K562 (cell line): ENCODE results near the gene TMEM181. TPM values are rescaled to one million over a fixed set of nuclear protein-coding genes. Genes with fewer than 3 reads are reported as not detected.

Experiments used
- CXXC5 ChIP-seq: fragments of 250-450 bp; sonication (Bioruptor Pico); IDR thresholded peaks from 2 replicates; pipeline ENCODE4 v1.8.0; 2022; ENCODE audit warnings: inconsistent platforms, mild to moderate bottlenecking, moderate library complexity
- ELF2 ChIP-seq: fragments of 250-450 bp; sonication (Bioruptor Pico); IDR thresholded peaks from 2 replicates; pipeline ENCODE4 v1.5.0; 2021; ENCODE audit warnings: mild to moderate bottlenecking
- GTF2A2 ChIP-seq: IDR thresholded peaks from 2 replicates; pipeline ENCODE4 v1.6.1; 2016; ENCODE audit warnings: mild to moderate bottlenecking, missing genetic modification characterization, missing compliant biosample characterization
- HDAC2 ChIP-seq: fragments of 450-650 bp; IDR thresholded peaks from 2 replicates; pipeline ENCODE4 v1.6.1; 2016; ENCODE audit warnings: mild to moderate bottlenecking
- IRF2 ChIP-seq: sonication (generic); formaldehyde crosslinking; IDR thresholded peaks from 2 replicates; pipeline ENCODE4 v1.8.1; 2022; ENCODE audit warnings: mild to moderate bottlenecking, missing genetic modification reagents
- KLF13 ChIP-seq: fragments of 450-650 bp; IDR thresholded peaks from 2 replicates; pipeline ENCODE4 v1.6.1; 2016; ENCODE audit warnings: missing genetic modification characterization, low read depth, mild to moderate bottlenecking, missing compliant biosample characterization, moderate library complexity, borderline replicate concordance
- MAX ChIP-seq: sonication (generic); formaldehyde crosslinking; IDR thresholded peaks from 2 replicates; pipeline ENCODE4 v1.9.0; 2022; ENCODE audit warnings: mild to moderate bottlenecking, missing genetic modification reagents
- MLX ChIP-seq, 2 experiments: fragments of 450-650 bp in 1 of 2; sonication (generic) in 1 of 2; formaldehyde crosslinking; conservative IDR thresholded peaks; 2 replicates each; pipeline versions ENCODE4 v1.4.0 to v1.8.1; 2020 to 2022; ENCODE audit warnings: mild to moderate bottlenecking in 1 of 2, missing genetic modification reagents in 1 of 2
- NFXL1 ChIP-seq: fragments of 450-650 bp; formaldehyde crosslinking; IDR thresholded peaks from 2 replicates; pipeline ENCODE4 v1.4.0; 2021; ENCODE audit warnings: mild to moderate bottlenecking
- SLC30A9 ChIP-seq: fragments of 250-450 bp; sonication (Bioruptor Pico); IDR thresholded peaks from 2 replicates; pipeline ENCODE4 v1.8.0; 2022; ENCODE audit warnings: mild to moderate bottlenecking, moderate library complexity
- TSC22D4 ChIP-seq: fragments of 450-650 bp; IDR thresholded peaks from 2 replicates; pipeline ENCODE4 v1.6.1; 2016; ENCODE audit warnings: missing genetic modification characterization, missing biosample characterization, control low read depth
- ZBED1 ChIP-seq: IDR thresholded peaks from 2 replicates; pipeline ENCODE4 v1.6.1; 2014
- ZBTB9 ChIP-seq: fragments of 450-650 bp; formaldehyde crosslinking; IDR thresholded peaks from 2 replicates; pipeline ENCODE4 v1.4.0; 2020; ENCODE audit warnings: mild to moderate bottlenecking, moderate library complexity
- ZNF561 ChIP-seq: fragments of 450-650 bp; formaldehyde crosslinking; conservative IDR thresholded peaks from 2 replicates; pipeline ENCODE4 v1.4.0; 2020; ENCODE audit warnings: mild to moderate bottlenecking, moderate library complexity
- polyA plus RNA-seq, 8 experiments: library from polyadenylated mRNA; depleted of rRNA in 4 of 8; stranded (reverse) in 5 of 8; unstranded in 3 of 8; fragments of >200 nt; fragmentation: Nextera tagmentation in 2 of 8; fragmentation: Illumina TruSeq in 1 of 8; extraction: Ambion mirVana in 2 of 8; extraction: Trizol in 1 of 8; gene quantifications; 2 replicates each; pipeline versions ENCODE4 v1.2.1 to v1.2.3, GENCODE V29; 2011 to 2014; ENCODE audit warnings: inconsistent platforms in 1 of 8, missing spikeins in 1 of 8
- total RNA-seq, 7 experiments: library from RNA; depleted of rRNA in 6 of 7; stranded (reverse); fragments of >200 nt in 6 of 7; fragmentation: Illumina TruSeq in 2 of 7; extraction: Trizol in 2 of 7; gene quantifications; 2 replicates each; pipeline versions ENCODE4 v1.2.1 to v1.2.3, GENCODE V29; 2011 to 2021; ENCODE audit warnings: low replicate concordance in 1 of 7
- TF ChIP-seq, protein P1 (sequence below): fragments of 450-650 bp; formaldehyde crosslinking; IDR thresholded peaks from 2 replicates; pipeline ENCODE4 v1.4.0; 2020; ENCODE audit warnings: mild to moderate bottlenecking, moderate library complexity

Gene TMEM181
- total and polyA plus RNA-seq, 9 of the 15 experiments (the other 6 are each of a cell fraction or from before 2014, with no cell fraction given): 5.6 to 27.2 (median 19.9) TPM

DNA sequence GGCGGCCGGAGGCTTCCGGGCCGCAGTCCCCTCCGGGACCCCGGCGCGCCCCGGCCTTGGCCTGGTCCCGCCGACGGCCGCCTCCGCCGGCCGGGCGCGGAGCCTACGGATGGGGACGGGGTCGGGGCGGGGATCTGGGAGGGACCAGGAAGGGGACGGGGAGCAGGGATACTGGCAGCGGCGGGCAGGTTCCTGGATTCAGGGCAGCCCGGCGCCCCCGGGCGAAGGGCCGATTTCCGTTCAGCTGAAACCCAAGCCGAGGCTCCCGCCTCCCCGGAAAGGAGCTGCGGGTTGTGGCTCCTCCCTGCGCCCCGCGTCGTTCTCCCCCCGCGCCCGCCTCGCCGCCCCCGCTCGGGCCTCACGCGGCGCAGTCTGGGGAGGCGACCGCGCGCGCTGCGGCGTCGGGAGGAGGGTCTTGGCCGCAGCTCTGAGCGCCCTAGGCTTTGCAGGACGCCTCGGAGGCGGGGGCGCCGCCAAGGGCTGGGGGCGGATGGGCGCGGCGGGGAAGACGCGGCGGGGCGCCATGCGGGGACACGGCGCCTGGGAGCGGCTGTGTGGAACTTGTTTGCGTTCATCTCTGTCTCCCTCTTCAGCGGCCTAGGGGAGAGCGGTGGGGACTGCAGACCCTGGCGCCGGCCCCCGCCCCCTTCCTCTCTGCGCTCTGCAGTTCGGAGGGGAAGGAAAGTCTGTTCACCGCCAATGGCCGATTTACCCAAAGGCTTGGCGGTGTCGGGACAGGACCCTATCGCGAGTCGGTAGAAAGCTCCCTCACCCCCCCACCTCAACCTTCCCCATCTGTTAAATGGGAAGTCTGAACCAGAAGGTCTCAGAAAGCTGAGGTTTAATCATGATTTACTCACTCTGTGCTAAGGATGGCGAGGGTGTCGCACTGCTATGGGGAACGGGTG lies 22.7 kb upstream of the TMEM181 start (continued):
- no peak for TF ChIP-seq NFXL1 (CRISPR knock-in tag)
- TF ChIP-seq TSC22D4: no peak
- TF ChIP-seq MLX (CRISPR knock-in tag; conservative IDR thresholded peaks at IDR 0.05): no peak
- TF ChIP-seq IRF2 (CRISPR knock-in tag): no peak
- TF ChIP-seq ZBTB9 (CRISPR knock-in tag): no peak
- TF ChIP-seq MAX (CRISPR knock-in tag): no peak
- TF ChIP-seq SLC30A9 (CRISPR knock-in tag): no peak
- TF ChIP-seq CXXC5: peak; percentile 50; the same call in 1 of the 2 replicates
- TF ChIP-seq ZBED1: peak; percentile 96
- TF ChIP-seq HDAC2: 0 out of 2 replicates have a peak, but pooled peaks have one; percentile 30
- TF ChIP-seq GTF2A2 (tag): no peak
- no peak for TF ChIP-seq KLF13 (tag)
- TF ChIP-seq ZNF561 (CRISPR knock-in tag): no peak
- TF ChIP-seq ELF2 (CRISPR knock-in tag): no peak
- TF ChIP-seq, protein P1, sequence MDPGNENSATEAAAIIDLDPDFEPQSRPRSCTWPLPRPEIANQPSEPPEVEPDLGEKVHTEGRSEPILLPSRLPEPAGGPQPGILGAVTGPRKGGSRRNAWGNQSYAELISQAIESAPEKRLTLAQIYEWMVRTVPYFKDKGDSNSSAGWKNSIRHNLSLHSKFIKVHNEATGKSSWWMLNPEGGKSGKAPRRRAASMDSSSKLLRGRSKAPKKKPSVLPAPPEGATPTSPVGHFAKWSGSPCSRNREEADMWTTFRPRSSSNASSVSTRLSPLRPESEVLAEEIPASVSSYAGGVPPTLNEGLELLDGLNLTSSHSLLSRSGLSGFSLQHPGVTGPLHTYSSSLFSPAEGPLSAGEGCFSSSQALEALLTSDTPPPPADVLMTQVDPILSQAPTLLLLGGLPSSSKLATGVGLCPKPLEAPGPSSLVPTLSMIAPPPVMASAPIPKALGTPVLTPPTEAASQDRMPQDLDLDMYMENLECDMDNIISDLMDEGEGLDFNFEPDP (CRISPR knock-in tag): no peak
